ENCODE data around the gene ZBP1. TPM values are rescaled to one million over a fixed set of nuclear protein-coding genes. Genes with fewer than 3 reads are reported as not detected.

The ZBP1 gene
- total and polyA plus RNA-seq, 3 donors from 2014 or later, result 0.31 to 0.66 TPM; not detected in 1

GRCh38 chr20:57652606-57653545 is 32.6 kb upstream of the ZBP1 start:
- Histone ChIP-seq H3K36me3 (ENCODE audit: low read depth, missing control alignments) (no peaks in the 10 kb centered on the region), H3K4me1 (no peaks in the 10 kb centered on the region), H3K27ac (no peak overlapping the region), H3K4me3 (no peak overlapping the region), H3K27me3 (no peaks in the 10 kb centered on the region), H3K9me3 (no peaks in the 10 kb centered on the region)
- intact Hi-C loops (cut with DNase I; ENCODE audit: low total_unique reads), result loop anchor here (10.0 kb wide), 1 partner anchor 432 kb away; no protein-coding TSS in a partner anchor
- whole genome bisulfite sequencing, 2 donors, result 74 to 94% methylated on average over 4 to 28 of the region's 28 CpGs
- TF ChIP-seq CTCF (IDR thresholded peaks at IDR 0.05) (no peak), POLR2A (IDR thresholded peaks at IDR 0.05) (no peak)
- peak; percentile 10 for DNase-seq

GRCh38 chr20:57651881-57652605 is 31.8 kb upstream of the ZBP1 start:
- intact Hi-C loops (cut with DNase I; ENCODE audit: low total_unique reads), result loop anchor here (10.0 kb wide), 1 partner anchor 433 kb away; no protein-coding TSS in a partner anchor
- peak; percentile 13 for DNase-seq
- peak overlapping the region in 1 of 2 donors; percentile 7 for H3K4me3 ChIP-seq
- TF ChIP-seq CTCF (IDR thresholded peaks at IDR 0.05) (no peak), POLR2A (IDR thresholded peaks at IDR 0.05) (no peak)
- no peaks in the 10 kb centered on the region for H3K36me3 ChIP-seq (ENCODE audit: low read depth, missing control alignments)
- no peak overlapping the region for H3K27ac ChIP-seq
- H3K4me1 ChIP-seq, result no peaks in the 10 kb centered on the region
- WGBS, 2 donors, result 61 to 82% methylated on average over 24 to 49 of the region's 50 CpGs
- H3K27me3 ChIP-seq, result no peaks in the 10 kb centered on the region
- no peaks in the 10 kb centered on the region for H3K9me3 ChIP-seq

- Histone ChIP-seq H3K9me3 (no peaks in the 10 kb centered on the region), H3K4me1 (no peaks in the 10 kb centered on the region), H3K27me3 (no peaks in the 10 kb centered on the region), H3K27ac (no peak overlapping the region), H3K4me3 (no peak overlapping the region), H3K36me3 (ENCODE audit: low read depth, missing control alignments) (no peaks in the 10 kb centered on the region)
- WGBS, 2 donors, result 77 to 78% methylated on average over 23 of the region's 23 CpGs
- intact Hi-C loops (cut with DNase I; ENCODE audit: low total_unique reads), result loop anchor here (10.0 kb wide), 1 partner anchor 434 kb away; no protein-coding TSS in a partner anchor
- peak; percentile 12 for DNase-seq
- no peak for TF ChIP-seq POLR2A (IDR thresholded peaks at IDR 0.05)
- TF ChIP-seq CTCF (IDR thresholded peaks at IDR 0.05), result no peak
Observed at GRCh38 chr20:57650756-57651483, 30.7 kb upstream of the ZBP1 start.

- no peak for DNase-seq
- H3K36me3 ChIP-seq (ENCODE audit: low read depth, missing control alignments), result no peaks in the 10 kb centered on the region
- H3K27me3 ChIP-seq, result no peaks in the 10 kb centered on the region
- no peak overlapping the region for H3K27ac ChIP-seq
- no peak for TF ChIP-seq POLR2A (IDR thresholded peaks at IDR 0.05)
- WGBS, 2 donors, result 51 to 67% methylated on average over 9 of the region's 9 CpGs
- intact Hi-C loops (cut with DNase I; ENCODE audit: low total_unique reads), result loop anchor here (10.0 kb wide), 1 partner anchor 435 kb away; no protein-coding TSS in a partner anchor
- H3K9me3 ChIP-seq, result no peaks in the 10 kb centered on the region
- no peak overlapping the region for H3K4me3 ChIP-seq
- no peaks in the 10 kb centered on the region for H3K4me1 ChIP-seq
Observed at GRCh38 chr20:57650266-57650665, 30.0 kb upstream of the ZBP1 start.

All from testis (tissue), 3 donors.